ENCODE results near the gene UPP1.

DNA sequence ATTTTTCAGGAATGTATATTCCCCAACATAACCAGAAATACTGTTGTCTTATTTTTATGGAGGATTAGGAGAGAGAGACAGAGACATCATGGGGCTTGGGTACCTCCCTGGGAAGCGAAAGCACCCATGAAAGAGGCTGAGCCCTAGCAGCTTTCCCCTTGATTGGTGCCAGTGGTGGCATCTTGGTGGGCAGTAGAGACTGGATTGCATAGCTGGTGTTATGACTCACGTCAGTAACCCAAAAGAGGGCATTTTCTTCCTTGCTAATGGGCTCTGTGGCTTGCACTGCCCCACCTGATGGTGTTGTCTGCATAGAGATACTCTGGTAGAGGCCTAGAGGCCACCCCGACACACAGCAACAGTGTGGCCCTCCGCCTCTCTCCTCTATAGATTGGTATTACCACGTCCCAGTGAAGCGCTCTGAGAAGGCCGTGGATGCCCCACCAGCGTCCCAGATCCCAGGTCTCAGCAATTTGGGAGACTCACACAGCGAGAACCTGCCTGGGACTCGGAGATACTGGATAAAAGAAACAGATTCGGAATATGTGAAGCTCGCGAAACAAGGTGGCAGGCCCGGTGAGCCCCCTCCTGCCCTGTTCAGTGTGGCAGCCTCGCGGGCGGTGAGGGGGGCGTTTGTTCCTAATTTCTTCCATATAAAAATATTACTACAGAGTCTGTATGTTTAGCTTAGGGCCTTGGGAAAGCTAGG lies 48.0 kb upstream of the UPP1 start:
- TF ChIP-seq EP300 (conservative IDR thresholded peaks at IDR 0.05; ENCODE audit: poor library complexity, severe bottlenecking) = no peak
- no peak for TF ChIP-seq MXI1 (conservative IDR thresholded peaks at IDR 0.05; ENCODE audit: poor library complexity, severe bottlenecking)
- no peak for TF ChIP-seq EZH2 (IDR thresholded peaks at IDR 0.05; ENCODE audit: borderline replicate concordance, insufficient read depth, low read length, poor library complexity, severe bottlenecking)
